ENCODE measurements around the gene RAD17. TPM values are rescaled to one million over a fixed set of nuclear protein-coding genes. Genes with fewer than 3 reads are reported as not detected.

RAD17 gene
- total RNA-seq, 4 donors from 2014 or later, result 6.1 to 35.1 (median 15.1) TPM

- DNase-seq, result peak; percentile 15 to 20
- TF ChIP-seq POLR2A (IDR thresholded peaks at IDR 0.05) (no peak), CTCF (IDR thresholded peaks at IDR 0.05) (no peak)
- Histone ChIP-seq H3K36me3 (no peaks in the 10 kb centered on the region), H3K9me3 (no peaks in the 10 kb centered on the region), H3K4me3 (peak within 1 kb of the TSS; percentile 2 to 36), H3K4me1 (no peaks in the 10 kb centered on the region), H3K27ac (no peak within 1 kb of the TSS), H3K27me3 (no peaks in the 10 kb centered on the region)
- intact Hi-C loops (cut with DNase I; ENCODE audit: low total_unique reads), result no loop called here
These were observed 45.4 kb downstream of the RAD17 start, which contains the start of gene MARVELD2 for GRCh38 chr5:69414885-69415583. Gene MARVELD2 (plus strand): TSS chr5:69415116. CDS start chr5:69419386, 4,270 bp downstream.

- no peaks in the 10 kb centered on the region for H3K36me3 ChIP-seq
- H3K4me1 ChIP-seq, result no peaks in the 10 kb centered on the region
- no peaks in the 10 kb centered on the region for H3K27me3 ChIP-seq
- no peaks in the 10 kb centered on the region for H3K9me3 ChIP-seq
- intact Hi-C loops (cut with DNase I; ENCODE audit: low total_unique reads), result no loop called here
- TF ChIP-seq POLR2A (IDR thresholded peaks at IDR 0.05), result no peak
- no peak for TF ChIP-seq CTCF (IDR thresholded peaks at IDR 0.05)
- peak overlapping the region; percentile 2 to 36 for H3K4me3 ChIP-seq
- DNase-seq, result no peak
- H3K27ac ChIP-seq, result no peak overlapping the region
These were observed 46.0 kb downstream of the RAD17 start for GRCh38 chr5:69415584-69415958.

DNA sequence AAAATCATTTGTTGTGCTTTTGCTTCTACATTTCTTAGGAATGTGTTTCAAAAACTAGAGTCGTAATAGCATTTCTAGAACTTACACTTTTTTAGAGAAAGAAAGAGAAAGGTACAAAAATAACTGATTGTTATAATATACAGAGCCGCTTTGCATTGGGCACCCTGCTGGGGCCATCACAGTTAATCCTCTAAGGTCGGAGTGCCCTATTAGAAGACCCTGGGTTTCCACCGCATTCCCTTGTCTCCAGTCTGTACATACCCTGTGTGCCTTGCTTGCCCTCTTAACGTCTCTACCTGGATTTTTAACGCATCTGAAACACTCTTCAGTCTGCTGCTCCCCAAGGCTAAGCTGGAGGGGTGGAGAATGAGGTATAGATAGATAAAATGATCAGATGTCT is 46.6 kb downstream of the RAD17 start:
- no peak overlapping the region for H3K4me3 ChIP-seq
- no peaks in the 10 kb centered on the region for H3K4me1 ChIP-seq
- H3K27me3 ChIP-seq, result no peaks in the 10 kb centered on the region
- no peak for TF ChIP-seq CTCF (IDR thresholded peaks at IDR 0.05)
- TF ChIP-seq POLR2A (IDR thresholded peaks at IDR 0.05), result no peak
- H3K36me3 ChIP-seq, result no peaks in the 10 kb centered on the region
- no peak for DNase-seq
- no peaks in the 10 kb centered on the region for H3K9me3 ChIP-seq
- H3K27ac ChIP-seq, result no peak overlapping the region
- intact Hi-C loops (cut with DNase I; ENCODE audit: low total_unique reads), result no loop called here

DNA sequence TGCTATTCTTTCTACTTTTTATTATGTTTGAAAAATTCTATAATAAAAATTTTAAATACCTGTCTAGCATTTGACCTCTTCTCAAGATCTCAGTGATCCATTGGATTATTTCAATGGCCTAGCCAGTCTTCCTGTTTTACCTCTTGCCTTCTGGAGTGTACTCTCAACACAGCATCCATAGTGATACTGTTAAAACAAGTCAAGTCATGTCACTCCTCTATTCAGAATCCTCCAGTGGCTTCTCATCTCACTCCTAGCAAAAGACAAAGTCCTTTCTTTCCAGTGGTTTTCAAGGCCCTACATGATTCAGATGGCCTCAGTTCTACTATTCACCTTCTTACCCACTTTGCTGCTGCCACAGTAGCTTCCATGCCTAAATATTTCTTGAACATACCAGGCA is 47.1 kb downstream of the RAD17 start:
- no peaks in the 10 kb centered on the region for H3K4me1 ChIP-seq
- H3K27ac ChIP-seq, result no peak overlapping the region
- H3K36me3 ChIP-seq, result no peaks in the 10 kb centered on the region
- H3K27me3 ChIP-seq, result no peaks in the 10 kb centered on the region
- H3K9me3 ChIP-seq, result no peaks in the 10 kb centered on the region
- DNase-seq, result no peak
- TF ChIP-seq CTCF (IDR thresholded peaks at IDR 0.05) (no peak), POLR2A (IDR thresholded peaks at IDR 0.05) (no peak)
- intact Hi-C loops (cut with DNase I; ENCODE audit: low total_unique reads), result no loop called here
- H3K4me3 ChIP-seq, result no peak overlapping the region

GRCh38 chr5:69418554-69418953 is 48.9 kb downstream of the RAD17 start:
- Histone ChIP-seq H3K36me3 (no peaks in the 10 kb centered on the region), H3K27me3 (no peaks in the 10 kb centered on the region), H3K4me3 (no peak overlapping the region), H3K9me3 (no peaks in the 10 kb centered on the region), H3K4me1 (no peaks in the 10 kb centered on the region), H3K27ac (no peak overlapping the region)
- TF ChIP-seq POLR2A (IDR thresholded peaks at IDR 0.05) (no peak), CTCF (IDR thresholded peaks at IDR 0.05) (no peak)
- intact Hi-C loops (cut with DNase I; ENCODE audit: low total_unique reads), result no loop called here
- DNase-seq, result no peak

All from uterus (tissue), 4 donors.